PFSK-1 (cell line): ENCODE results near the gene MGAT5.

ENCODE experiments used
- FOXP2 ChIP-seq: optimal IDR thresholded peaks from 2 replicates; pipeline ENCODE3; 2011; ENCODE audit warnings: borderline replicate concordance, control low read depth, inconsistent platforms; ENCODE audit not compliant: insufficient read depth; ENCODE audit errors: extremely low read length, extremely low read depth
- POLR2AphosphoS5 ChIP-seq: IDR thresholded peaks from 2 replicates; pipeline ENCODE4 v1.6.1; 2012; ENCODE audit warnings: low read depth, mild to moderate bottlenecking, control low read depth, low read length, moderate library complexity
- REST ChIP-seq, 2 experiments: IDR thresholded peaks; 2 replicates each; pipeline versions ENCODE4 v1.6.1 to v1.8.0; 2011 to 2012; ENCODE audit warnings: low read depth in 2 of 2, low read length in 2 of 2, control low read depth in 1 of 2, inconsistent platforms in 1 of 2, mild to moderate bottlenecking in 1 of 2, moderate library complexity in 1 of 2; ENCODE audit not compliant: insufficient read depth in 1 of 2
- SIN3A ChIP-seq: IDR thresholded peaks from 2 replicates; pipeline ENCODE4 v1.6.1; 2012; ENCODE audit warnings: mild to moderate bottlenecking, low read length, moderate library complexity, borderline replicate concordance; ENCODE audit not compliant: insufficient read depth
- TAF1 ChIP-seq: IDR thresholded peaks from 2 replicates; pipeline ENCODE4 v1.6.1; 2012; ENCODE audit warnings: low read length, control low read depth, borderline replicate concordance; ENCODE audit not compliant: insufficient read depth

Gene MGAT5

GRCh38 chr2:134336921-134337320 lies 83.0 kb downstream of the MGAT5 start:
- TF ChIP-seq TAF1: no peak
- no peak for TF ChIP-seq FOXP2
- TF ChIP-seq POLR2AphosphoS5: no peak
- TF ChIP-seq REST (IDR thresholded peaks at IDR 0.05; ENCODE audit: insufficient read depth in 1 of 2, low read depth in 2 of 2, low read length in 2 of 2): no peak
- no peak for TF ChIP-seq SIN3A

- TF ChIP-seq REST (IDR thresholded peaks at IDR 0.05; ENCODE audit: insufficient read depth in 1 of 2, low read depth in 2 of 2, low read length in 2 of 2): no peak
- no peak for TF ChIP-seq FOXP2
- TF ChIP-seq SIN3A: no peak
- TF ChIP-seq TAF1: no peak
- TF ChIP-seq POLR2AphosphoS5: no peak
Observed at GRCh38 chr2:134337631-134338030, 83.8 kb downstream of the MGAT5 start.

- TF ChIP-seq REST (IDR thresholded peaks at IDR 0.05; ENCODE audit: insufficient read depth in 1 of 2, low read depth in 2 of 2, low read length in 2 of 2): no peak
- no peak for TF ChIP-seq SIN3A
- no peak for TF ChIP-seq POLR2AphosphoS5
- no peak for TF ChIP-seq TAF1
- TF ChIP-seq FOXP2: no peak
Observed at GRCh38 chr2:134338208-134338607, 84.3 kb downstream of the MGAT5 start.

- TF ChIP-seq TAF1 (no peak), FOXP2 (no peak), SIN3A (no peak)
Observed at GRCh38 chr2:134341476-134341875, 87.6 kb downstream of the MGAT5 start.

- TF ChIP-seq POLR2AphosphoS5: no peak
- no peak for TF ChIP-seq FOXP2
- no peak for TF ChIP-seq REST (IDR thresholded peaks at IDR 0.05; ENCODE audit: insufficient read depth in 1 of 2, low read depth in 2 of 2, low read length in 2 of 2)
- TF ChIP-seq TAF1: no peak
- no peak for TF ChIP-seq SIN3A
Observed at GRCh38 chr2:134344954-134345697, 91.3 kb downstream of the MGAT5 start.
